HEK293 (cell line): ENCODE measurements around the gene UBALD1.
A peak's percentile ranks its signal among the peaks of the same experiment; 100 is the strongest.
"Not testable (repeated sequence)": the region's sequence is repeated elsewhere in the genome, so short reads cannot be mapped to it uniquely, and the experiment has no call there.

Experiments
- CTCF ChIA-PET: fragments of 350-600 bp; formaldehyde crosslinking; extraction: SDS; loops from one replicate; lab custom pipeline; 2021; ENCODE audit warnings: antibody characterized with exemption; lab: Yijun Ruan, JAX
- POLR2A ChIA-PET: fragments of 300-600 bp; formaldehyde crosslinking; extraction: SDS; loops from one replicate; lab custom pipeline; 2020; ENCODE audit warnings: antibody characterized with exemption, inconsistent platforms; lab: Yijun Ruan, JAX
- H3K27ac ChIP-seq: fragments of 200-500 bp; sonication (Bioruptor generic); 2 replicates; pipeline ENCODE4 v1.5.1; 2014; ENCODE audit warnings: low read depth, low read length, control low read depth, inconsistent platforms; ENCODE audit errors: extremely low read depth
- H3K36me3 ChIP-seq, 2 experiments: fragments of 200-500 bp in 1 of 2; sonication (Bioruptor generic) in 1 of 2; 1 replicate in 1 of 2; 2 replicates in 1 of 2; pipeline ENCODE4 v1.5.1; 2014 to 2017; ENCODE audit warnings: inconsistent platforms in 2 of 2, low read length in 2 of 2; ENCODE audit not compliant: control insufficient read depth in 2 of 2, insufficient read depth in 1 of 2
- H3K4me1 ChIP-seq: fragments of 200-500 bp; sonication (Bioruptor generic); 2 replicates; pipeline ENCODE4 v1.5.1; 2014; ENCODE audit warnings: mild to moderate bottlenecking, low read length, inconsistent platforms; ENCODE audit not compliant: control insufficient read depth, insufficient read depth
- H3K4me3 ChIP-seq: 2 replicates; pipeline ENCODE4 v1.5.1; 2011; ENCODE audit warnings: low read depth, mild to moderate bottlenecking, control low read depth, low read length, moderate library complexity
- H3K9me3 ChIP-seq: fragments of 200-500 bp; sonication (Bioruptor generic); 2 replicates; pipeline ENCODE4 v1.5.1; 2014; ENCODE audit warnings: low read depth, low read length, inconsistent platforms; ENCODE audit not compliant: control insufficient read depth, insufficient read depth
- GLIS1 ChIP-seq: fragments of 450-650 bp; formaldehyde crosslinking; IDR thresholded peaks from 2 replicates; pipeline ENCODE4 v1.5.1; 2016; ENCODE audit warnings: missing biosample characterization, missing genetic modification characterization
- KLF17 ChIP-seq: fragments of 450-650 bp; formaldehyde crosslinking; IDR thresholded peaks from 2 replicates; pipeline ENCODE4 v1.5.1; 2016; ENCODE audit warnings: missing biosample characterization, missing genetic modification characterization
- PATZ1 ChIP-seq: fragments of 450-650 bp; formaldehyde crosslinking; IDR thresholded peaks from 2 replicates; pipeline ENCODE4 v1.5.1; 2016; ENCODE audit warnings: missing biosample characterization, missing genetic modification characterization
- SETDB1 ChIP-seq: IDR thresholded peaks from one replicate; pipeline ENCODE4 v1.6.1; 2017; ENCODE audit warnings: mild to moderate bottlenecking, low read length, moderate library complexity, mixed read lengths; ENCODE audit not compliant: insufficient read length
- TRIM28 ChIP-seq: IDR thresholded peaks from 2 replicates; pipeline ENCODE4 v1.6.1; 2011; ENCODE audit warnings: low read length, control low read depth, borderline replicate concordance
- ZBTB10 ChIP-seq: fragments of 450-650 bp; formaldehyde crosslinking; IDR thresholded peaks from 2 replicates; pipeline ENCODE4 v1.5.1; 2016; ENCODE audit warnings: missing biosample characterization, missing genetic modification characterization
- ZBTB20 ChIP-seq: fragments of 450-650 bp; formaldehyde crosslinking; IDR thresholded peaks from 2 replicates; pipeline ENCODE4 v1.5.1; 2016; ENCODE audit warnings: missing biosample characterization, missing genetic modification characterization
- ZBTB8A ChIP-seq: fragments of 450-650 bp; formaldehyde crosslinking; IDR thresholded peaks from 2 replicates; pipeline ENCODE4 v1.5.1; 2016; ENCODE audit warnings: missing biosample characterization, missing genetic modification characterization
- ZEB2 ChIP-seq: fragments of 450-650 bp; formaldehyde crosslinking; IDR thresholded peaks from 2 replicates; pipeline ENCODE4 v1.5.1; 2016; ENCODE audit warnings: missing biosample characterization, missing genetic modification characterization
- ZIC2 ChIP-seq: fragments of 450-650 bp; formaldehyde crosslinking; IDR thresholded peaks from 2 replicates; pipeline ENCODE4 v1.5.1; 2016; ENCODE audit warnings: missing biosample characterization, missing genetic modification characterization
- ZNF140 ChIP-seq: fragments of 450-650 bp; formaldehyde crosslinking; IDR thresholded peaks from 2 replicates; pipeline ENCODE4 v1.5.1; 2016; ENCODE audit warnings: missing biosample characterization, missing genetic modification characterization
- ZNF24 ChIP-seq: fragments of 450-650 bp; formaldehyde crosslinking; IDR thresholded peaks from 2 replicates; pipeline ENCODE4 v1.5.1; 2016; ENCODE audit warnings: missing biosample characterization, missing genetic modification characterization
- ZNF302 ChIP-seq: fragments of 450-650 bp; formaldehyde crosslinking; IDR thresholded peaks from 2 replicates; pipeline ENCODE4 v1.5.1; 2016; ENCODE audit warnings: missing biosample characterization, missing genetic modification characterization, low read depth
- ZNF48 ChIP-seq: fragments of 450-650 bp; formaldehyde crosslinking; IDR thresholded peaks from 2 replicates; pipeline ENCODE4 v1.5.1; 2016; ENCODE audit warnings: missing biosample characterization, missing genetic modification characterization
- ZNF660 ChIP-seq: fragments of 450-650 bp; IDR thresholded peaks from 2 replicates; pipeline ENCODE4 v1.5.1; 2018; ENCODE audit warnings: missing biosample characterization, mild to moderate bottlenecking, missing genetic modification characterization

UBALD1 gene

GRCh38 chr16:4654011-4654963 is 39.6 kb upstream of the UBALD1 start:
- peaks cover 4 to 74% of the 10 kb centered on the region in 2 experiments; a peak in 2 of 3 replicates for H3K36me3 ChIP-seq

GRCh38 chr16:4652561-4652960 is 37.9 kb upstream of the UBALD1 start:
- peaks cover 0 to 67% of the 10 kb centered on the region in 2 experiments; a peak in 2 of 3 replicates for H3K36me3 ChIP-seq
- CTCF ChIA-PET = interaction anchor here (1.3 kb wide), 1 partner anchor 141 kb away, joined by 3 read pairs; no protein-coding TSS in a partner anchor

More at GRCh38 chr16:4654011-4654963, 39.6 kb upstream of the UBALD1 start:
- H3K9me3 ChIP-seq = no peaks in the 10 kb centered on the region
- H3K4me3 ChIP-seq = no peak overlapping the region
- no peaks in the 10 kb centered on the region for H3K4me1 ChIP-seq
- ChIA-PET POLR2A (no interaction called here), CTCF (interaction anchor here (0.7 kb wide), 1 partner anchor 30 kb away, joined by 3 read pairs; no protein-coding TSS in a partner anchor)
- TF ChIP-seq ZNF48 (tag by site-specific recombination) (no peak), GLIS1 (no peak), ZBTB10 (no peak), ZIC2 (tag by site-specific recombination) (peak; percentile 47), ZBTB20 (no peak), ZNF660 (tag by site-specific recombination) (no peak)
- no peak overlapping the region for H3K27ac ChIP-seq

GRCh38 chr16:4651827-4652226 is 37.1 kb upstream of the UBALD1 start:
- no peaks in the 10 kb centered on the region for H3K9me3 ChIP-seq
- TF ChIP-seq ZIC2 (tag by site-specific recombination) (peak; percentile 90), ZNF302 (tag by site-specific recombination) (no peak), SETDB1 (no peak), TRIM28 (no peak), ZBTB20 (no peak)
- H3K4me1 ChIP-seq = no peaks in the 10 kb centered on the region
- peaks cover 0 to 65% of the 10 kb centered on the region in 2 experiments; a peak in 2 of 3 replicates for H3K36me3 ChIP-seq
- H3K4me3 ChIP-seq = no peak overlapping the region
- POLR2A ChIA-PET = no interaction called here
- no peak overlapping the region for H3K27ac ChIP-seq
- CTCF ChIA-PET = interaction anchor here (0.8 to 1.3 kb wide), 3 partner anchors 28 to 140 kb away, joined by 3 to 5 read pairs (median 4); partner anchors contain the start of gene MGRN1

More at GRCh38 chr16:4652561-4652960, 37.9 kb upstream of the UBALD1 start:
- POLR2A ChIA-PET = no interaction called here
- no peaks in the 10 kb centered on the region for H3K9me3 ChIP-seq
- no peak overlapping the region for H3K27ac ChIP-seq
- no peak overlapping the region for H3K4me3 ChIP-seq
- TF ChIP-seq ZNF24 (tag by site-specific recombination) = no peak
- no peak for TF ChIP-seq ZNF140 (tag by site-specific recombination)
- no peak for TF ChIP-seq ZEB2 (tag by site-specific recombination)
- no peaks in the 10 kb centered on the region for H3K4me1 ChIP-seq

- CTCF ChIA-PET = interaction anchor here (0.6 to 1.8 kb wide), 22 partner anchors 9 to 144 kb away, joined by 3 to 8 read pairs (median 4); partner anchors contain the start of gene MGRN1
- peaks cover 0 to 65% of the 10 kb centered on the region in 2 experiments; a peak in 2 of 3 replicates for H3K36me3 ChIP-seq
- POLR2A ChIA-PET = interaction anchor here (0.9 kb wide), 1 partner anchor 43 kb away, joined by 3 read pairs; the partner anchor contains the start of gene NUDT16L1
- not testable (repeated sequence) for H3K4me1 ChIP-seq, H3K4me3 ChIP-seq, H3K27ac ChIP-seq, H3K9me3 ChIP-seq
- TF ChIP-seq KLF17 (tag by site-specific recombination) = 0 out of 2 replicates have a peak, but pooled peaks have one; percentile 23
- TF ChIP-seq PATZ1 (tag by site-specific recombination) = peak; percentile 68
- TF ChIP-seq ZBTB8A = peak; percentile 41
Observed at GRCh38 chr16:4650443-4651074, 35.9 kb upstream of the UBALD1 start.
